Epidermal melanocyte (primary cell): Measurements from ENCODE around the gene SEMA6B.
"Not testable (repeated sequence)": the region's sequence is repeated elsewhere in the genome, so short reads cannot be mapped to it uniquely, and the experiment has no call there.

Experiments used
- DNase-seq: peaks from one replicate; pipeline ENCODE4 v3.0.0; 2011; ENCODE audit warnings: low spot score; ENCODE audit not compliant: insufficient read length

The SEMA6B gene

GRCh38 chr19:4529924-4530522 is 29.5 kb downstream of the SEMA6B start:
- DNase-seq, result no peak

DNA sequence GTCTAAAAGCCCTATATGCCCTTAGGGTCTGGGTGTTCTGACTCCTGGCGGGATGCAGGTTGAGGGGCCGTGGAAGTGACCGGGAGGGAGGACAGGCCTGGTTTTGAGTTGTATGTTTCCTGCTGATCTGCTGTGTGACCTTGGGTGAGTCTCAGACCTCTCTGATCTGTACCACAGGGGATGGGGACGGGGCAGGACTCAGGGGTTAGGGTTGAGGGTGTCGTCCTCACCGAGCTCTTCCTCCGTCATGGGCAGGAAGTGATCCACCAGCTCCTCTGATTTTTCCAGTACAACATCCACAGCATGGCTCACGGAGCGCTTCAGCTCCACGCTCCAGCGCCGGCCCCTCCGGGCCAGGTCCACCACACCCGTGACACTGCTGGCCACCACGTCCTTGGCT is 30.6 kb downstream of the SEMA6B start:
- no peak for DNase-seq

DNA sequence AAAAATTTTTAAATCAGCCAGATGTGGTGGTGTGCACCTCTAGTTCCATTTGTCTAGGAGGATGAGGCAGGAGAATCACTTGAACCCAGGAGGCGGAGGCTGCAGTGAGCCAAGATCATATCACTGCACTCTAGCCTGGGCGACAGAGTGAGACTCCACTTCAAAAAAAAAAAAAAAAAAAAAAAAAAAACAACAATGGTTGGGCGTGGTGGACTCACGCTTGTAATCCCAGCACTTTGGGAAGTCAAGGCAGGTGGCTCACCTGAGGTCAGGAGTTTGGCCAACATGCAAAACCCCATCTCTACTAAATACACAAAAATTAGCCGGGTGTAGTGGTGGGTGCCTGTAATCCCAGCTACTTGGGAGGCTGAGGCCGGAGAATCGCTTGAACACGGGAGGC is 32.1 kb downstream of the SEMA6B start:
- DNase-seq, result not testable (repeated sequence)

- DNase-seq, result no peak
Measured at GRCh38 chr19:4525563-4526002, 33.9 kb downstream of the SEMA6B start.

- peak; percentile 78 for DNase-seq
Measured at GRCh38 chr19:4524808-4525562, 34.5 kb downstream of the SEMA6B start.

DNA sequence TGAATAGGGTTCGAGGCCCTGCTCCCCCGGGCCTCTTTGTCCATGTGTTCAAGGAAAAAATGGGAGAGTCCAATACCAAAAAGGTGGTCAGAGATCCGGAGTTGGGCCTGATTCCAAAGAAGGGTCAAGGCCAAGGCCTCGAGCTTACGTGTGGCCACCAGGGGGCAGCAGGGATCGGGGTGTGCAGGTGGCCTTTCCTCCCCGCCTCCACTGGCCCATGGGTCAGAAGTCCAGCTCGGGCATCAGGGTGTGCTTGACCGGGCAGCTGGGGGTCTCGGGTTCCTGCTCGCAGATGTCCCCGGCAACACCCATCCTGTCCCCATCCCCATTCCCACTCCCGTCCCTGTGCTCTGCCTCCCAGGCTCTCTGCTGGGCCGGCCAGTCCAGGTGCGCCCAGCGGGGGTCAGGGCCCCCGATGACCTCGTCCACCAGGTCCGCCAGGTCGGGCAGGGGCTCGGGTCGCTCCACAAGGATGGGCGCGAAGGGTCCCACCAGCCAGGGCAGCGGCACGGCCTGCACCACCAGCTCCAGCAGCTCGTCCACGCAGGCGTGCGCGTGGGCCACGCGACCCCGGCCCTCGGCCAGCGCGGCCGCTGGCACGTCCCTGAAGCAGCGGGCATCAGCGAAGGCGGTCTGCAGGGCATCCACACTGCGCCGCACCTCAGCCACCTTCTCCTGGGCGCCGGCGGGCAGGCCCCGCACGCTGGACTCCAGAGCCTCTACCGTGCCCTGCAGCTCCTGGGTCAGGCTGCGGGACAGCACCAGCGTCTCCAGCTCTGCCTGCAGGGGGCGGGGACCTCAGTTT is 36.0 kb downstream of the SEMA6B start:
- no peak for DNase-seq

DNA sequence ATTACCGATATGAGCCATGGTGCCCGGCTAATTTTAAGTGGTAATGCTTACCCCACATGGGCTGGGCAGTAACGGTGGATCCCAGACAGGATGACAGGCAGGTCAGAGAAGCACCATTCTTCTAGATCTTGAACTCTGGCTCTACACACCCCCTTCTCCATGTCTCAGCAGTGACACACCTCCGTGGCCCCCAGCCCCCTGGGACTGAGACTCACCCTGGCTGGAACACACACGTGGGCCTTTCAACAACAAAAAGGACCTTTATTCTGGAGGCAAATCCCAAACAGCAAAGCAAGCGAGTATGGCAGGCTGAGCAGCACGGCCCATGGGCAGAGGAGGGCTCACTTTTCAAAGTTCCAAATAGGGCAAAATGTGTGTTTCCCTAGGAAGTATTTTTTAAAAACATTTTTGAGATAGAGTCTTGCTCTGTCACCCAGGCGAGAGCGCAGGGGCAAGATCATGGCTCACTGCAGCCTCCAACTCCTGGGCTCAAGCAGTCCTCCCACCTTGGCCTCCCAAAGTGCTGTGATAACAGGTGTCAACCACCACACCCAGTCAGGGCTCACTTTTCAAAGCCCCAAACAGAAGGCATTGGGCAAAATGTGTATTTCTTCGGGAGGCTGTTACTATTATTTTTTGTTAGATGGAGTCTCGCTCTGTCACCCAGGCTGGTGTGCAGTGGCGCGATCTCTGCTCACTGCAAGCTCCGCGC is 37.0 kb downstream of the SEMA6B start:
- DNase-seq, result no peak

DNA sequence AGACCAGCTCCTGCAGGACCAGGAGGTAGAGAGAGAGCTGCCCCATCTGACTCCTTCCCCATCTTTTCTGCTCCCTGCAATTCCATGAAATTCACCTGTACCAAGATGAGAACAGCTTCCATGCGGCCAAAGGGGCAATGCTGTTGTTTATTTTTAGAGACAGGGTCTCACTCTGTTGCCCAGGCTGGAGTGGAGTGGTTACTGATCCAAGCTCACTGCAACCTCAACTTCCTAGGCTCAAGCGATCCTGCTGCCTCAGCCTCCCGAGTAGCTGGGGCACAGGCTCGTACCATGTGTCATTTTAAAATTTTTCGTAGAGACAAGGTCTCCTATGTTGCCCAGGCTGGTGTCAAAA is 37.6 kb downstream of the SEMA6B start:
- no peak for DNase-seq

GRCh38 chr19:4521170-4521887 is 38.2 kb downstream of the SEMA6B start:
- DNase-seq, result no peak

GRCh38 chr19:4519521-4520277 is 39.8 kb downstream of the SEMA6B start:
- no peak for DNase-seq

- DNase-seq, result no peak
Measured at GRCh38 chr19:4519172-4519496, 40.4 kb downstream of the SEMA6B start.

DNA sequence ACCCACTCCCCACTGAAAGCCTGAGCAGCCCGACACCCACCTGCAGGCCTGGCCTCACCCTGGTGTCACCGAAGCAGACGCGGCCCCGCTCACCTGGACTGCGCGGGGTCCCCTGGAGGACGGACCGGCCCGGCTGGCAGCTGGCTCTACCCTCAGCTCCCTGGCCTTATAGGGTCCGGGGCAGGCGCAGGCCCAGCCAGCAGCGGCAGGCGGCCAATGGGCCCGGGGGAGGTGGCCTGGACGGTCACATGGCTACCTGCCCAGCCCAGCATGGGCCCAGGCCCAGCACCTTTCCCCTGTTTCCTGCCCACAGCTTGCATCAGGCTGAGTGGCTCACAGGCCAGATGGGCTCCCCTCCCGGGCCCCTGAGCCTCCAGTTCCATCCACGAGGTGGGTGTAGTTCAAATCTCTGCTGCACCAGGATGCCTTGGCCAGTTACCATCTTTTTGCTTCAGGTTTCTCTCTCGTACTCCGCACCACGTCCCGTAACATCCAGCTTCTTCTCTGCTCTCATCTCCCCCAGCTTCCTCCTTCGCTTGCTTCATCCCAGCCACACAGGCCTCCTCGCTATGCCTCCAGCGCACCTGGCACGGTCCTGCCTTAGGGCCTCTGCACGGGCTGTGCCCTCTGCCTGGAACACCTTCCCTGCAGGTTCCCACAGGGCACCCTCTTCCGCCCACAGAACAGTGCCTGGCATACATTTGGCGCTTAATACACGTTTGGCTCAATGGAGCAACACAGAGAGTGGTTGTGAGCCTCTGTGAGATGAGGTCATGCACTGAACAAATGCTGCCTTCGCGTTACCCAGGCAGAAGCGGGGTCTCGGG is 40.9 kb downstream of the SEMA6B start, which contains the start of gene PLIN4:
PLIN4 (minus strand) TSS at position 142 of the 827 bp plus-strand sequence. CDS start 214 bp downstream, outside the sequence.
- no peak for DNase-seq

- DNase-seq, result no peak
Measured at GRCh38 chr19:4517451-4518057, 41.9 kb downstream of the SEMA6B start.

- no peak for DNase-seq
Measured at GRCh38 chr19:4516939-4517300, 42.6 kb downstream of the SEMA6B start.

GRCh38 chr19:4516199-4516938 is 43.1 kb downstream of the SEMA6B start:
- DNase-seq, result no peak

GRCh38 chr19:4515732-4516131 is 43.8 kb downstream of the SEMA6B start:
- no peak for DNase-seq

GRCh38 chr19:4513248-4513647 is 46.2 kb downstream of the SEMA6B start:
- DNase-seq, result no peak

- no peak for DNase-seq
Measured at GRCh38 chr19:4512070-4512469, 47.4 kb downstream of the SEMA6B start.
